HG02678 (cell line): ENCODE data around the gene GRK5.

Experiments
- ATAC-seq: cut with Tn5 transposase; IDR thresholded peaks from one replicate; pipeline ENCODE4 v1.9.1; 2021; ENCODE audit warnings: mild to moderate bottlenecking, moderate library complexity; ENCODE audit not compliant: unreplicated experiment

Gene GRK5

GRCh38 chr10:119373294-119374102 lies 166.1 kb downstream of the GRK5 start:
- no peak for ATAC-seq

- ATAC-seq, result no peak
These were observed 166.9 kb downstream of the GRK5 start for GRCh38 chr10:119374236-119374635.

- no peak for ATAC-seq
These were observed 168.4 kb downstream of the GRK5 start for GRCh38 chr10:119375574-119376272.

- no peak for ATAC-seq
These were observed 170.1 kb downstream of the GRK5 start for GRCh38 chr10:119377451-119377957.

GRCh38 chr10:119377958-119378736 lies 170.8 kb downstream of the GRK5 start:
- ATAC-seq, result no peak

- no peak for ATAC-seq
These were observed 171.3 kb downstream of the GRK5 start for GRCh38 chr10:119378737-119379067.

- no peak for ATAC-seq
These were observed 172.2 kb downstream of the GRK5 start for GRCh38 chr10:119379466-119380071.

- ATAC-seq, result no peak
These were observed 175.9 kb downstream of the GRK5 start for GRCh38 chr10:119383174-119383856.

- no peak for ATAC-seq
These were observed 176.8 kb downstream of the GRK5 start for GRCh38 chr10:119384127-119384526.

GRCh38 chr10:119386666-119387065 lies 179.3 kb downstream of the GRK5 start:
- no peak for ATAC-seq

GRCh38 chr10:119388849-119389345 lies 181.5 kb downstream of the GRK5 start:
- no peak for ATAC-seq

- ATAC-seq, result no peak
These were observed 184.3 kb downstream of the GRK5 start for GRCh38 chr10:119391440-119392251.

- ATAC-seq, result no peak
These were observed 185.6 kb downstream of the GRK5 start for GRCh38 chr10:119393019-119393418.

- ATAC-seq, result no peak
These were observed 186.1 kb downstream of the GRK5 start for GRCh38 chr10:119393421-119393820.

GRCh38 chr10:119393845-119394244 lies 186.5 kb downstream of the GRK5 start:
- no peak for ATAC-seq

- no peak for ATAC-seq
These were observed 187.4 kb downstream of the GRK5 start for GRCh38 chr10:119394657-119395279.

GRCh38 chr10:119395280-119396007 lies 188.1 kb downstream of the GRK5 start:
- no peak for ATAC-seq

GRCh38 chr10:119396008-119396708 lies 188.8 kb downstream of the GRK5 start:
- ATAC-seq, result no peak
